Body of pancreas (tissue), 4 donors: ENCODE data around the gene NUP37.

ENCODE experiments used
- CTCF ChIP-seq, 7 experiments: fragments of 450-650 bp in 4 of 7; fragments of 200-600 bp in 3 of 7; sonication (generic) in 3 of 7; IDR thresholded peaks; one replicate each; pipeline ENCODE4 v1.5.1; 2016 to 2019; ENCODE audit warnings: antibody characterized with exemption in 7 of 7
- POLR2A ChIP-seq, 3 donors: fragments of 450-650 bp; IDR thresholded peaks; one replicate each; pipeline ENCODE4 v1.6.1; 2016; ENCODE audit warnings: antibody characterized with exemption in 3 of 3, mild to moderate bottlenecking in 2 of 3

- TF ChIP-seq POLR2A (IDR thresholded peaks at IDR 0.05) (no peak), CTCF (IDR thresholded peaks at IDR 0.05) (no peak)
Measured at GRCh38 chr12:102106905-102107304, 13.0 kb downstream of the NUP37 start.
